GM18526 (cell line): Measurements from ENCODE around the gene KCNJ6.

Experiments used
- POLR2A ChIP-seq: IDR thresholded peaks from 3 replicates; pipeline ENCODE4 v1.6.1; 2011; ENCODE audit not compliant: insufficient read length; ENCODE audit errors: extremely low read depth

Gene KCNJ6

DNA sequence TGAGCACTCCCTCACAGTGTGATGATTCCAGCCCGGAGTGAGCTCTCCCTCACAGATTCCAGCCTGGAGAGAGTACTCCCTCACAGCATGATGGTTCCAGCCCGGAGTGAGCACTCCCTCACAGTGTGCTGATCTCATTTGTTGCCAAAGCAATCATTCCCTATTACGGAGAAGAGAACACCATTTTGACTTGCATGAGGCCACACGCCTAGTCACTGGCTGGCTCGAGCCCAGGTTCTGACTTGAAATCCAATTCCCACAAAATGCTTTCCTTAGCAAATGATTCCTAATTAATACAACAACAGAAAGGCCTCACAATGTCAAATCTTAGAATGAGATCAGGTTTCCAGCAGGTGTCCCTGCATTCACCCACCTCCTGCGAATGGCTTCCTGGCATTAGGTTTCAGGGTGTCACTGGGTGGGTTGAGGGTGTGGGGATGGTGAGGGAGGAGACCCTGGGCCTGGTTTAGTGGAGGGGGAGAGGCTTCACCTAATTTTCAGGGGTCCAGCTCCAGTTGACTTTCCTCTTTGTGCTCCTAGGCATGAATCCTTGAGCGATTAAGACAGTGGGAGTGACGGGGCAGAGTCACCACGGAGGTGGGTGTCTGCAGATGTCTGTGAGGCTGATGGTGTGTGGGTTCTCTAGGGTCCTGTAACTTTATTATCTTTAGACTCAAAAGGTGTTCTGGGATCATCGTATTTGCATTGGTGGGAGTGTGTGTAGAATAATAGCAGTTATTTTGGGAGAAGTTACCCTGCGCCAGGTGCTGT is 158.5 kb downstream of the KCNJ6 start:
- TF ChIP-seq POLR2A: no peak

GRCh38 chr21:37753122-37753599 is 163.1 kb downstream of the KCNJ6 start:
- TF ChIP-seq POLR2A: no peak

GRCh38 chr21:37751268-37751975 is 164.8 kb downstream of the KCNJ6 start:
- no peak for TF ChIP-seq POLR2A

DNA sequence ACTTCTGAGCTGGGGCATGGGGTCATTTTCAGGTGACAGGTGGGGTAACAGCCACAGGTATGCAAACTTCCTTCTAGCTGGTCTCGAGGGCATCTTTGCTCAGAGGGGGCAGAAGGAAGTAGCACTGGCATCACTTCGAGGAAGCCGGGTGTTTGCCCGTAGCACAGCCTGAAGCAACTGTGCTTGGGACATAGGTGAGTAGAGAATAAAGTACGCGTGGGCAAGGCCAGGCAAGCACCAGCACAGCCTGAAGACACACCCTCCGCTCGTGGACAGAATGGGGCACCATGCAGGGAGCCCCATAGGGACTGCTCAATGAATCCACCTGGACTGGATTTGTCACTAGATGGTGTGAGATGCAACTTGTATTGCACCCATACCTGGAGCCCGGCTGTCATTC is 167.1 kb downstream of the KCNJ6 start:
- TF ChIP-seq POLR2A: no peak

DNA sequence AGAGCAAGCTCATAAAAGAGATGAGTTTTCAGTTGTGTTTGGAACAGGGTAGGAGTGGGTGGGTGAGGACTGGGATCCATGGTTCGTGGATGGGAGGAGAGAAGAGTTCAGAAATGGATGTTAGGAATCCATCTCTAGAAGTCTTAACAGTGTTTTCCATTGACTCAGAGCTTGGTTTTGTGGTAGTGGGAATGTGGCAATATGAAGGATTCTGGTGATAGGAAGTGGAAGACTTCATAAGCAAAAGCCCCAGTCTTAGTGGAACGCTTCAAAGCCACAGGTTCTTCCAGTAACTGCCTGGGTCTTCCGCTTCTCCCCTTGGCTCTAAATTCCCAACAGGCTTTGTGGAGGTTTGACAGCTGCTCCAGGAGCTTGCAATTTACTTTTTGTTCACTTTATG is 167.9 kb downstream of the KCNJ6 start:
- no peak for TF ChIP-seq POLR2A

DNA sequence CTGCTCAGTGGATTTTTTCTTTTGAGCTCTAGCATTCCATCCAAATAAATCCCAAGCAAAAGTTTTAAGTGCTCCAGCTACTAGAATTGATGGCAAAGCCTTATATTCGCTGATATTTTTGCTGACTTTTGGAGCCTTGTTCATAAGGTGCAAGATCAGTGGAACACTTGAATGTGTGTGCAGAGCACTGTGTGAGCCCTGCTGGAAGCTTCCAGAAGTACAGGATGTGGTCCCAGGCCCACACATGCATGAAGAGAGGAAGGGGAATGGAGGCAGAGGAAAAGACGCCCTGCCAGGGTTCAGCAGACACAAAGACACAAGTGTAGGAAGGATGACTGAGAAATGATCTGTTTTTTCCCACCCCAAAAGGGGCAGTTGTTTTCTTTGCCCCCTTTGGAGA is 169.4 kb downstream of the KCNJ6 start:
- no peak for TF ChIP-seq POLR2A

DNA sequence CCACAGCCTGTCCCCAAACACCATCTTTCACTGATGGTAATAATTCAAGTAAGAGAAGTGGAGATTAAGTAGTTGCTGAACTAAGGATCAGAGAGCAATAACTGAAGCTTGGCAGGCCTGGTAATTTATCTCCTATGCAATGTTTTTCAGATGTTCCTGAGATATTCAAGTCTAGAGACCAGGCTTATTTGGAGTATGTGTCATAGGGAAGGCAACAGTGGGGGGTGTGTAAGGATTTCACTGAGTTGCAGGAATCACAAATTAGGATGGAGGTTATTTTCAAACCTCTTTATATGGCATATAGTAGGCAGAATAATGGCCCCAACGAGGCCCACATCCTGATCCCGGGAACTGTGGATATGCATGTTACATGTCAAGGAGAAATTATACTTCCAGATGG is 171.7 kb downstream of the KCNJ6 start:
- no peak for TF ChIP-seq POLR2A

DNA sequence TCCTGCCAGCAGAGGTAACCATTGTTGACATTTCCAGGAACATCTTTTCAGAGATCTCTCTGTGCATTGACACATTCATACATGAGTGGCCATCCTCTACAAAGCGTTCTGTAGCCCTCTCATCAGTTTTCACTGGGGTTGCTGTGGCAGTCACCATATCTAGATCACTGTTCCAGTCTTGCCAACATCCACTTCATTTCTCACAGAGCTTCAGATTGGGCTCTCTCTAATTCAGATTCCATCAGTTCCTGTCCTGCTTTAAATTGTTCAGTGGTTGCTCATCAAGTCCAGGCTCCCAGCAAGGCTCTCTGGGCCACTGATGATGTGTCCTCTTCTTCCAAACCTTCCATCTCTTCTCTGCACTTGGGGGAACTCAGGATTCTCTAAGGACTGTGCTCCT is 173.7 kb downstream of the KCNJ6 start:
- no peak for TF ChIP-seq POLR2A

- TF ChIP-seq POLR2A: no peak
Measured at GRCh38 chr21:37742115-37742514, 174.1 kb downstream of the KCNJ6 start.

- TF ChIP-seq POLR2A: no peak
Measured at GRCh38 chr21:37737996-37738395, 178.3 kb downstream of the KCNJ6 start.

GRCh38 chr21:37737507-37737906 is 178.8 kb downstream of the KCNJ6 start:
- TF ChIP-seq POLR2A: no peak

DNA sequence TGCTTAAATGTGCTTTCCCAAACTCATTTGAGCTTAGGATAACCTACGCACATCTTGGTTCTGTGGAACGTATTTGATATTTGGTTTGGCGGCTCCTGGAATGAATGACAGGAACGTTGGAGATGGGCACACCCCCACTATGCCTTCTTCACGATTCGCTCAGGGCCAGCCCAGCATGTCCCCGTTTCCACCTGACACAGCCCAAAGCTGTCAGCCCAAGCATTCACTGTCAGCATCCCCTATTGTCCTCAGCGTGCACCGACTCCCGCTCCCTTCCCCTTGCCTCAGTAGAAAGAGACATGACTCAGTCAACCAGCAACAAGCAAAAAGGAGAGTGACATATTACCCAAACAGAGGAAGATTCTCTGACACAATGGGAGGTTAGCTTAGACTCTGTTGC is 181.4 kb downstream of the KCNJ6 start:
- TF ChIP-seq POLR2A: no peak

- TF ChIP-seq POLR2A: no peak
Measured at GRCh38 chr21:37732927-37733326, 183.3 kb downstream of the KCNJ6 start.

GRCh38 chr21:37724201-37724600 is 192.1 kb downstream of the KCNJ6 start:
- TF ChIP-seq POLR2A: no peak

DNA sequence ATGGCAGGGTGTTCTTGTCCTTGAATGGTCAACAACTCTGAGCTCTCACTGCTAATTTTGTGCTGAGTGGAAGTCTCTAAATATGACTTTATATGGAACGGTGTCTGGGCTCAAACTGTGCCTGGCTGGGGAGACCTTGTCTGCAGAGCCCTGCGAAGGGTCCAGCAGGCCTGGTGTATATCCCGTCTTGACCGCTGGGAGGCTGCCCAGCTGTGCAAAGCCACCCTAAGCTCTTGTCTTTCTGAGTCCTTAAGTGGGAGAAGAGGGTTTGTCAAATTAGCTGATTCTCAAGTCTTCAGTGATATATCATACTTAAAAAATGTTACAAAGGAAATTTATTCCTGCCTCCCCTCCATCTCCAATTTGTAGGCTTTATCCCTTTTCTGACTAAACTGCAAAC is 198.7 kb downstream of the KCNJ6 start:
- TF ChIP-seq POLR2A: no peak

GRCh38 chr21:37711836-37712568 is 204.3 kb downstream of the KCNJ6 start:
- no peak for TF ChIP-seq POLR2A
